ENCODE data around the gene SPACA7.
"Not testable (repeated sequence)": the region's sequence is repeated elsewhere in the genome, so short reads cannot be mapped to it uniquely, and the experiment has no call there.

DNA sequence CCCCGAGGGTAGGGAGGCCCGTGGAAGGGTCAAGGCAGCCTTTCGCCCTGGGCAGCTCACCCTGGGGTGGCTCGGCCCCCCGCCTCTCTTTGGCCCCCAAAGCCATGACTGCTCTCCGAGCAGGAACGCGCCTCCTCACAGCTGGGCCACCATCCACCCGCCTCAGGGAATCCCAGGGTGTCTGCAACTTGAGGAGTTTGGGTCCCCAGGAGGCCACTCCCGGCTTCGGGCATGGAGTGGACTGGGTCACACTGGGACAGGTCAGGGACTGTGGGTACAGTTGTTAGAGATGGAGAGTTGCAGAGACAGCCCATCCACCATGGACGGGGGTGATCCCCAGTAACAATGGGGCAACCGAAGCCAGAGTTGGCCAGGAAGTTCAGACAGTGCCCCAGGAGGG, 19.8 kb downstream of the SPACA7 start:
- not testable (repeated sequence) for TF ChIP-seq EP300 (IDR thresholded peaks at IDR 0.05; ENCODE audit: low read depth); POLR2AphosphoS5 (IDR thresholded peaks at IDR 0.05)
- TF ChIP-seq, protein P1, sequence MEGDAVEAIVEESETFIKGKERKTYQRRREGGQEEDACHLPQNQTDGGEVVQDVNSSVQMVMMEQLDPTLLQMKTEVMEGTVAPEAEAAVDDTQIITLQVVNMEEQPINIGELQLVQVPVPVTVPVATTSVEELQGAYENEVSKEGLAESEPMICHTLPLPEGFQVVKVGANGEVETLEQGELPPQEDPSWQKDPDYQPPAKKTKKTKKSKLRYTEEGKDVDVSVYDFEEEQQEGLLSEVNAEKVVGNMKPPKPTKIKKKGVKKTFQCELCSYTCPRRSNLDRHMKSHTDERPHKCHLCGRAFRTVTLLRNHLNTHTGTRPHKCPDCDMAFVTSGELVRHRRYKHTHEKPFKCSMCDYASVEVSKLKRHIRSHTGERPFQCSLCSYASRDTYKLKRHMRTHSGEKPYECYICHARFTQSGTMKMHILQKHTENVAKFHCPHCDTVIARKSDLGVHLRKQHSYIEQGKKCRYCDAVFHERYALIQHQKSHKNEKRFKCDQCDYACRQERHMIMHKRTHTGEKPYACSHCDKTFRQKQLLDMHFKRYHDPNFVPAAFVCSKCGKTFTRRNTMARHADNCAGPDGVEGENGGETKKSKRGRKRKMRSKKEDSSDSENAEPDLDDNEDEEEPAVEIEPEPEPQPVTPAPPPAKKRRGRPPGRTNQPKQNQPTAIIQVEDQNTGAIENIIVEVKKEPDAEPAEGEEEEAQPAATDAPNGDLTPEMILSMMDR (IDR thresholded peaks at IDR 0.05), result not testable (repeated sequence)
